Vagina (tissue), 2 donors: Measurements from ENCODE around the gene TLE5. TPM values are rescaled to one million over a fixed set of nuclear protein-coding genes. Genes with fewer than 3 reads are reported as not detected.

Experiments used
- DNase-seq, 2 donors: peaks; one replicate each; pipeline ENCODE4 v3.0.0-alpha.2; 2017; ENCODE audit errors: extremely low spot score in 2 of 2
- H3K27ac ChIP-seq: fragments of 200-600 bp; sonication (generic); one replicate; pipeline ENCODE4 v1.5.1; 2019
- H3K27me3 ChIP-seq: fragments of 200-600 bp; sonication (generic); one replicate; pipeline ENCODE4 v1.5.1; 2019
- H3K36me3 ChIP-seq, 2 donors: fragments of 200-600 bp; sonication (generic); one replicate each; pipeline ENCODE4 v1.5.1; 2017 to 2019
- H3K4me1 ChIP-seq: fragments of 200-600 bp; sonication (generic); one replicate; pipeline ENCODE4 v1.5.1; 2019
- H3K4me3 ChIP-seq, 2 donors: fragments of 200-600 bp; sonication (generic); 1 replicate in 1 of 2; 2 replicates in 1 of 2; pipeline ENCODE4 v1.5.1; 2016 to 2019
- H3K9me3 ChIP-seq: fragments of 200-600 bp; sonication (generic); one replicate; pipeline ENCODE4 v1.5.1; 2019
- CTCF ChIP-seq, 3 experiments: fragments of 450-650 bp in 2 of 3; fragments of 200-600 bp in 1 of 3; sonication (generic) in 1 of 3; IDR thresholded peaks; one replicate each; pipeline ENCODE4 v1.5.1; 2017 to 2019; ENCODE audit warnings: antibody characterized with exemption in 3 of 3, mild to moderate bottlenecking in 2 of 3, moderate library complexity in 2 of 3
- POLR2A ChIP-seq, 2 donors: fragments of 450-650 bp; IDR thresholded peaks; one replicate each; pipeline ENCODE4 v1.6.1; 2017; ENCODE audit warnings: antibody characterized with exemption in 2 of 2, mild to moderate bottlenecking in 2 of 2, moderate library complexity in 2 of 2
- POLR2AphosphoS5 ChIP-seq, 2 donors: sonication (generic); formaldehyde crosslinking; IDR thresholded peaks; one replicate each; pipeline ENCODE4 v1.9.0; 2017; ENCODE audit warnings: antibody characterized with exemption in 2 of 2, mild to moderate bottlenecking in 2 of 2, low read depth in 1 of 2; ENCODE audit not compliant: insufficient read depth in 1 of 2
- intact Hi-C: fragments of 100-400 bp; cut with DNase I; formaldehyde crosslinking; loops from one replicate; pipeline ENCODE4 v1.15.1; 2023
- total RNA-seq: library from RNA; depleted of rRNA; stranded (reverse); fragments of >200 nt; gene quantifications from one replicate; pipeline ENCODE4 v1.2.3, GENCODE V29; 2016

TLE5 gene
- total RNA-seq, 1 donor from 2014 or later = 451 TPM

- Histone ChIP-seq H3K36me3 (no peaks in the 10 kb centered on the region), H3K4me1 (peaks cover 89% of the 10 kb centered on the region), H3K27ac (peak overlapping the region; percentile 65), H3K9me3 (no peaks in the 10 kb centered on the region), H3K27me3 (no peaks in the 10 kb centered on the region), H3K4me3 (peak overlapping the region; percentile 28 to 100)
- TF ChIP-seq POLR2A (IDR thresholded peaks at IDR 0.05) (no peak), CTCF (IDR thresholded peaks at IDR 0.05) (no peak), POLR2AphosphoS5 (IDR thresholded peaks at IDR 0.05; ENCODE audit: insufficient read depth in 1 of 2, low read depth in 1 of 2) (peak in 1 of 2 donors; percentile 10)
- intact Hi-C loops = no loop called here
- no peak for DNase-seq
Observed at GRCh38 chr19:3098515-3099346, 36.4 kb upstream of the TLE5 start.

GRCh38 chr19:3098141-3098514 is 35.8 kb upstream of the TLE5 start:
- Histone ChIP-seq H3K36me3 (no peaks in the 10 kb centered on the region), H3K27ac (peak overlapping the region; percentile 65), H3K9me3 (no peaks in the 10 kb centered on the region), H3K4me1 (peaks cover 84% of the 10 kb centered on the region), H3K4me3 (peak overlapping the region; percentile 28 to 100), H3K27me3 (no peaks in the 10 kb centered on the region)
- TF ChIP-seq POLR2A (IDR thresholded peaks at IDR 0.05) = no peak
- no peak for TF ChIP-seq CTCF (IDR thresholded peaks at IDR 0.05)
- no peak for TF ChIP-seq POLR2AphosphoS5 (IDR thresholded peaks at IDR 0.05; ENCODE audit: insufficient read depth in 1 of 2, low read depth in 1 of 2)
- no peak for DNase-seq
- intact Hi-C loops = no loop called here

- DNase-seq = no peak
- Histone ChIP-seq H3K9me3 (no peaks in the 10 kb centered on the region), H3K27me3 (no peaks in the 10 kb centered on the region), H3K4me3 (peak overlapping the region; percentile 6 to 100), H3K36me3 (no peaks in the 10 kb centered on the region), H3K4me1 (peaks cover 77% of the 10 kb centered on the region), H3K27ac (peak overlapping the region; percentile 50)
- intact Hi-C loops = no loop called here
- TF ChIP-seq POLR2A (IDR thresholded peaks at IDR 0.05) = no peak
- no peak for TF ChIP-seq CTCF (IDR thresholded peaks at IDR 0.05)
- no peak for TF ChIP-seq POLR2AphosphoS5 (IDR thresholded peaks at IDR 0.05; ENCODE audit: insufficient read depth in 1 of 2, low read depth in 1 of 2)
Observed at GRCh38 chr19:3097442-3097871, 35.2 kb upstream of the TLE5 start.

- peak overlapping the region; percentile 93 to 100 for H3K4me3 ChIP-seq
Observed at GRCh38 chr19:3096902-3097326, 34.6 kb upstream of the TLE5 start.

More at GRCh38 chr19:3096902-3097326, 34.6 kb upstream of the TLE5 start:
- intact Hi-C loops = no loop called here
- Histone ChIP-seq H3K27ac (peak overlapping the region; percentile 50), H3K27me3 (no peaks in the 10 kb centered on the region), H3K9me3 (no peaks in the 10 kb centered on the region), H3K4me1 (peaks cover 72% of the 10 kb centered on the region), H3K36me3 (no peaks in the 10 kb centered on the region)
- no peak for DNase-seq
- TF ChIP-seq CTCF (IDR thresholded peaks at IDR 0.05) (no peak), POLR2AphosphoS5 (IDR thresholded peaks at IDR 0.05; ENCODE audit: insufficient read depth in 1 of 2, low read depth in 1 of 2) (no peak), POLR2A (IDR thresholded peaks at IDR 0.05) (no peak)
